GM12878 (cell line): ENCODE data around the gene RFFL. TPM values are rescaled to one million over a fixed set of nuclear protein-coding genes. Genes with fewer than 3 reads are reported as not detected.
A peak's percentile ranks its signal among the peaks of the same experiment; 100 is the strongest.

Source experiments
- ATAC-seq: fragments of 200-7000 bp; cut with Tn5 transposase; 3 replicates; pipeline ENCODE4 v1.9.1; 2020; ENCODE audit warnings: mild to moderate bottlenecking, moderate library complexity
- BruUV-seq: library from RNA; stranded (reverse); fragments of 400-500 nt; replicated peaks from 2 replicates; lab custom pipeline; 2021; lab: Mats Ljungman, UMichigan
- CTCF ChIA-PET: fragments of 300-600 bp; sonication (Branson Sonifier 250); formaldehyde crosslinking; extraction: SDS; loops from one replicate; lab custom pipeline; 2021; ENCODE audit warnings: inconsistent platforms; lab: Yijun Ruan, JAX
- POLR2A ChIA-PET: fragments of 350-600 bp; formaldehyde crosslinking; extraction: SDS; loops from one replicate; lab custom pipeline; 2021; ENCODE audit warnings: inconsistent platforms; lab: Charles Lee
- RAD21 ChIA-PET: fragments of 300-600 bp; sonication (Branson Sonifier 250); formaldehyde crosslinking; loops from one replicate; lab custom pipeline; 2023; ENCODE audit warnings: antibody characterized with exemption; ENCODE audit not compliant: unreplicated experiment; lab: Charles Lee
- SMC1A ChIA-PET: fragments of 300-600 bp; sonication (Branson Sonifier 250); formaldehyde crosslinking; loops from one replicate; lab custom pipeline; 2023; ENCODE audit not compliant: unreplicated experiment, uncharacterized antibody; lab: Charles Lee
- DNase-seq: peaks from one replicate; pipeline ENCODE4 v3.0.0-alpha.2; 2011; ENCODE audit warnings: low read depth, low spot score
- FAIRE-seq: peaks from 3 replicates; lab custom pipeline; 2011; peaks lifted over from hg19 to GRCh38; lab: Jason Lieb, UNC
- H2AFZ ChIP-seq: 2 replicates; pipeline ENCODE4 v1.6.0; 2011; ENCODE audit warnings: low read depth, low read length, control low read depth; ENCODE audit not compliant: control insufficient read depth
- H3K27ac ChIP-seq: 2 replicates; pipeline ENCODE4 v1.5.1; 2011; ENCODE audit warnings: control low read depth; ENCODE audit not compliant: control insufficient read depth, insufficient read depth
- H3K27me3 ChIP-seq, 2 experiments: replicated peaks in 1 of 2; 2 replicates each; pipeline versions ENCODE4 v1.6.0 to v1.6.1; 2011; ENCODE audit warnings: low read length in 1 of 2; ENCODE audit not compliant: control insufficient read depth in 2 of 2, insufficient read depth in 2 of 2
- H3K36me3 ChIP-seq, 2 experiments: 2 replicates each; pipeline ENCODE4 v1.5.1; 2011; ENCODE audit warnings: low read length in 1 of 2; ENCODE audit not compliant: control insufficient read depth in 2 of 2, insufficient read depth in 2 of 2
- H3K4me1 ChIP-seq: 2 replicates; pipeline ENCODE4 v1.6.1; 2011; ENCODE audit warnings: mild to moderate bottlenecking, low read length, moderate library complexity, mixed read lengths; ENCODE audit not compliant: control insufficient read depth, insufficient read depth
- H3K4me2 ChIP-seq: 2 replicates; pipeline ENCODE4 v1.6.0; 2011; ENCODE audit warnings: control low read depth; ENCODE audit not compliant: control insufficient read depth, insufficient read depth
- H3K4me3 ChIP-seq: fragments of 200-600 bp; sonication (generic); 2 replicates; pipeline ENCODE4 v1.5.1; 2016
- H3K79me2 ChIP-seq: 2 replicates; pipeline ENCODE4 v1.6.0; 2011; ENCODE audit warnings: low read length; ENCODE audit not compliant: control insufficient read depth, insufficient read depth
- H3K9ac ChIP-seq: 2 replicates; pipeline ENCODE4 v1.8.0; 2011; ENCODE audit warnings: low read length, control low read depth, mixed read lengths; ENCODE audit not compliant: control insufficient read depth, insufficient read depth
- H3K9me3 ChIP-seq: replicated peaks from 3 replicates; pipeline ENCODE4 v1.5.1; 2011; ENCODE audit warnings: mild to moderate bottlenecking, low read length; ENCODE audit not compliant: control insufficient read depth, insufficient read depth
- H4K20me1 ChIP-seq: 2 replicates; pipeline ENCODE4 v1.6.0; 2011; ENCODE audit not compliant: control insufficient read depth, insufficient read depth
- DPF2 ChIP-seq: fragments of 450-650 bp; IDR thresholded peaks from 2 replicates; pipeline ENCODE4 v1.6.1; 2017; ENCODE audit warnings: mild to moderate bottlenecking
- KLF5 ChIP-seq: fragments of 450-650 bp; IDR thresholded peaks from 2 replicates; pipeline ENCODE4 v1.6.1; 2014; ENCODE audit warnings: mild to moderate bottlenecking; ENCODE audit not compliant: partially characterized antibody
- NFIC ChIP-seq: IDR thresholded peaks from 2 replicates; pipeline ENCODE4 v1.6.1; 2012; ENCODE audit warnings: low read depth, mild to moderate bottlenecking, inconsistent platforms, low read length, moderate library complexity
- ZNF24 ChIP-seq: fragments of 450-650 bp; IDR thresholded peaks from 2 replicates; pipeline ENCODE4 v1.6.1; 2017; ENCODE audit warnings: antibody characterized with exemption, mild to moderate bottlenecking
- WGBS: methylation state at CpG from one replicate; pipeline ENCODE4 v1.1.6; 2016; ENCODE audit warnings: low lambda C conversion rate; ENCODE audit not compliant: insufficient replicate concordance, insufficient coverage; ENCODE audit errors: missing lambda C conversion rate; 5-methylcytosine and 5-hydroxymethylcytosine counted together
- in situ Hi-C: fragments of 300-500 bp; cut with MboI; formaldehyde crosslinking; loops from 9 replicates; pipeline ENCODE4 v1.14.3; 2018; ENCODE audit warnings: mixed read lengths
- intact Hi-C: fragments of 100-400 bp; cut with micrococcal nuclease; formaldehyde crosslinking; loops from one replicate; pipeline ENCODE4 v1.14.2; 2022; ENCODE audit not compliant: unreplicated experiment
- polyA plus RNA-seq, 11 experiments: library from polyadenylated mRNA; depleted of rRNA in 4 of 11; unstranded in 6 of 11; stranded (reverse) in 5 of 11; fragments of >200 nt; fragmentation: Nextera tagmentation in 4 of 11; fragmentation: Illumina TruSeq in 1 of 11; extraction: Ambion mirVana in 4 of 11; extraction: Trizol in 1 of 11; gene quantifications; 1 replicate in 1 of 11; 2 replicates in 10 of 11; pipeline versions ENCODE4 v1.2.1 to v1.2.3, GENCODE V29; 2011 to 2016; ENCODE audit warnings: inconsistent platforms in 2 of 11, missing spikeins in 2 of 11, low read depth in 1 of 11
- total RNA-seq, 4 experiments: library from RNA; depleted of rRNA in 3 of 4; stranded (reverse); fragments of >200 nt in 3 of 4; fragmentation: Illumina TruSeq in 1 of 4; extraction: Trizol in 1 of 4; gene quantifications; 2 replicates each; pipeline versions ENCODE4 v1.2.1 to v1.2.3, GENCODE V29; 2013 to 2021

RFFL gene
- total and polyA plus RNA-seq, 10 of the 15 experiments (the other 5 are each of a cell fraction or from before 2014, with no cell fraction given): 4.7 to 56.1 (median 26.9) TPM

GRCh38 chr17:35062308-35062707, 1.2 kb downstream of the RFFL start:
- no TSS peak for BruUV-seq
- peaks cover 23% of the 10 kb centered on the region for H3K4me1 ChIP-seq
- CTCF ChIA-PET: interaction anchor here (2.3 to 4.7 kb wide), 6 partner anchors 9 to 33 kb away, joined by 9 to 25 read pairs (median 17); no protein-coding TSS in a partner anchor
- H3K9ac ChIP-seq: no peak overlapping the region
- TF ChIP-seq KLF5 (no peak), DPF2 (peak; percentile 14; the same call in 1 of the 2 replicates)
- SMC1A ChIA-PET: interaction anchor here (0.6 to 20.5 kb wide), 14 partner anchors 12 to 80 kb away, joined by 3 to 534 read pairs (median 9); no protein-coding TSS in a partner anchor
- peaks cover 41% of the 10 kb centered on the region for H3K79me2 ChIP-seq
- DNase-seq (no peak), ATAC-seq (no peak), FAIRE-seq (no peak)
- H3K9me3 ChIP-seq: no peaks in the 10 kb centered on the region
- H3K27ac ChIP-seq: peak overlapping the region; percentile 86
- peaks cover 2 to 3% of the 10 kb centered on the region in 2 experiments; a peak in 3 of 4 replicates for H3K36me3 ChIP-seq
- 96% methylated on average over 3 of the region's 3 CpGs for WGBS
- intact Hi-C loops (loop anchor here (2.0 kb wide), 2 partner anchors 16 to 56 kb away; partner anchors contain the start of gene RAD51D), in situ Hi-C loops (no loop called here)
- peak overlapping the region; percentile 72 for H3K4me2 ChIP-seq
- H3K4me3 ChIP-seq: 0 out of 2 replicates have a peak overlapping the region, but pooled peaks have one; percentile 29
- no peak overlapping the region for H2AFZ ChIP-seq
- RAD21 ChIA-PET: interaction anchor here (0.6 to 22.2 kb wide), 5 partner anchors 8 to 23 kb away, joined by 3 to 452 read pairs (median 48); no protein-coding TSS in a partner anchor
- POLR2A ChIA-PET: interaction anchor here (1.4 to 10.6 kb wide), 6 partner anchors 9 to 24 kb away, joined by 8 to 115 read pairs (median 24); no protein-coding TSS in a partner anchor
- no peaks in the 10 kb centered on the region for H4K20me1 ChIP-seq
- no peaks in the 10 kb centered on the region for H3K27me3 ChIP-seq

GRCh38 chr17:35057332-35057915, 6.1 kb downstream of the RFFL start:
- H3K79me2 ChIP-seq: peaks cover 31% of the 10 kb centered on the region
- POLR2A ChIA-PET: interaction anchor here (0.6 to 0.7 kb wide), 2 partner anchors 8 to 11 kb away, joined by 3 to 6 read pairs; no protein-coding TSS in a partner anchor
- no peak overlapping the region for H3K27ac ChIP-seq
- SMC1A ChIA-PET: interaction anchor here (1.2 to 20.5 kb wide), 3 partner anchors 10 to 26 kb away, joined by 4 to 534 read pairs (median 15); no protein-coding TSS in a partner anchor
- H3K9me3 ChIP-seq: no peaks in the 10 kb centered on the region
- no peak overlapping the region for H3K4me3 ChIP-seq
- WGBS: 92% methylated on average over 1 of the region's 1 CpG
- H3K27me3 ChIP-seq: no peaks in the 10 kb centered on the region
- no peak overlapping the region for H3K9ac ChIP-seq
- ATAC-seq (no peak), FAIRE-seq (no peak), DNase-seq (no peak)
- H3K4me2 ChIP-seq: no peak overlapping the region
- CTCF ChIA-PET: interaction anchor here (0.7 kb wide), 1 partner anchor 27 kb away, joined by 3 read pairs; no protein-coding TSS in a partner anchor
- H3K36me3 ChIP-seq: peaks cover 2 to 3% of the 10 kb centered on the region in 2 experiments; a peak in 3 of 4 replicates
- no TSS peak for BruUV-seq
- RAD21 ChIA-PET: interaction anchor here (22.2 kb wide), 1 partner anchor 28 kb away, joined by 452 read pairs; no protein-coding TSS in a partner anchor
- no peaks in the 10 kb centered on the region for H4K20me1 ChIP-seq
- no peak overlapping the region for H2AFZ ChIP-seq
- intact Hi-C loops: no loop called here
- in situ Hi-C loops: no loop called here
- TF ChIP-seq NFIC (no peak), ZNF24 (0 out of 2 replicates have a peak, but pooled peaks have one; percentile 41)
- TF ChIP-seq, all 136 proteins: peak for 1
- H3K4me1 ChIP-seq: peaks cover 6% of the 10 kb centered on the region
